GM12878 (cell line): ENCODE data around the gene PIAS1. TPM values are rescaled to one million over a fixed set of nuclear protein-coding genes. Genes with fewer than 3 reads are reported as not detected.
"Not testable (repeated sequence)": the region's sequence is repeated elsewhere in the genome, so short reads cannot be mapped to it uniquely, and the experiment has no call there.

Source experiments
- ATAC-seq: fragments of 200-7000 bp; cut with Tn5 transposase; 3 replicates; pipeline ENCODE4 v1.9.1; 2020; ENCODE audit warnings: mild to moderate bottlenecking, moderate library complexity
- BruUV-seq: library from RNA; stranded (reverse); fragments of 400-500 nt; replicated peaks from 2 replicates; lab custom pipeline; 2021; lab: Mats Ljungman, UMichigan
- CTCF ChIA-PET: fragments of 300-600 bp; sonication (Branson Sonifier 250); formaldehyde crosslinking; extraction: SDS; loops from one replicate; lab custom pipeline; 2021; ENCODE audit warnings: inconsistent platforms; lab: Yijun Ruan, JAX
- POLR2A ChIA-PET: fragments of 350-600 bp; formaldehyde crosslinking; extraction: SDS; loops from one replicate; lab custom pipeline; 2021; ENCODE audit warnings: inconsistent platforms; lab: Charles Lee
- RAD21 ChIA-PET: fragments of 300-600 bp; sonication (Branson Sonifier 250); formaldehyde crosslinking; loops from one replicate; lab custom pipeline; 2023; ENCODE audit warnings: antibody characterized with exemption; ENCODE audit not compliant: unreplicated experiment; lab: Charles Lee
- SMC1A ChIA-PET: fragments of 300-600 bp; sonication (Branson Sonifier 250); formaldehyde crosslinking; loops from one replicate; lab custom pipeline; 2023; ENCODE audit not compliant: unreplicated experiment, uncharacterized antibody; lab: Charles Lee
- DNase-seq: peaks from one replicate; pipeline ENCODE4 v3.0.0-alpha.2; 2011; ENCODE audit warnings: low read depth, low spot score
- FAIRE-seq: peaks from 3 replicates; lab custom pipeline; 2011; peaks lifted over from hg19 to GRCh38; lab: Jason Lieb, UNC
- H2AFZ ChIP-seq: 2 replicates; pipeline ENCODE4 v1.6.0; 2011; ENCODE audit warnings: low read depth, low read length, control low read depth; ENCODE audit not compliant: control insufficient read depth
- H3K27ac ChIP-seq: 2 replicates; pipeline ENCODE4 v1.5.1; 2011; ENCODE audit warnings: control low read depth; ENCODE audit not compliant: control insufficient read depth, insufficient read depth
- H3K27me3 ChIP-seq, 2 experiments: replicated peaks in 1 of 2; 2 replicates each; pipeline versions ENCODE4 v1.6.0 to v1.6.1; 2011; ENCODE audit warnings: low read length in 1 of 2; ENCODE audit not compliant: control insufficient read depth in 2 of 2, insufficient read depth in 2 of 2
- H3K36me3 ChIP-seq, 2 experiments: 2 replicates each; pipeline ENCODE4 v1.5.1; 2011; ENCODE audit warnings: low read length in 1 of 2; ENCODE audit not compliant: control insufficient read depth in 2 of 2, insufficient read depth in 2 of 2
- H3K4me1 ChIP-seq: 2 replicates; pipeline ENCODE4 v1.6.1; 2011; ENCODE audit warnings: mild to moderate bottlenecking, low read length, moderate library complexity, mixed read lengths; ENCODE audit not compliant: control insufficient read depth, insufficient read depth
- H3K4me2 ChIP-seq: 2 replicates; pipeline ENCODE4 v1.6.0; 2011; ENCODE audit warnings: control low read depth; ENCODE audit not compliant: control insufficient read depth, insufficient read depth
- H3K4me3 ChIP-seq: fragments of 200-600 bp; sonication (generic); 2 replicates; pipeline ENCODE4 v1.5.1; 2016
- H3K79me2 ChIP-seq: 2 replicates; pipeline ENCODE4 v1.6.0; 2011; ENCODE audit warnings: low read length; ENCODE audit not compliant: control insufficient read depth, insufficient read depth
- H3K9ac ChIP-seq: 2 replicates; pipeline ENCODE4 v1.8.0; 2011; ENCODE audit warnings: low read length, control low read depth, mixed read lengths; ENCODE audit not compliant: control insufficient read depth, insufficient read depth
- H3K9me3 ChIP-seq: replicated peaks from 3 replicates; pipeline ENCODE4 v1.5.1; 2011; ENCODE audit warnings: mild to moderate bottlenecking, low read length; ENCODE audit not compliant: control insufficient read depth, insufficient read depth
- H4K20me1 ChIP-seq: 2 replicates; pipeline ENCODE4 v1.6.0; 2011; ENCODE audit not compliant: control insufficient read depth, insufficient read depth
- BMI1 ChIP-seq: fragments of 450-650 bp; IDR thresholded peaks from 2 replicates; pipeline ENCODE4 v1.6.1; 2016; ENCODE audit warnings: mild to moderate bottlenecking, moderate library complexity, borderline replicate concordance
- BRCA1 ChIP-seq: IDR thresholded peaks from 2 replicates; pipeline ENCODE4 v1.6.1; 2011; ENCODE audit warnings: low read depth, low read length, improper control_type of control experiment
- CBX5 ChIP-seq: sonication (generic); IDR thresholded peaks from 2 replicates; pipeline ENCODE4 v1.6.1; 2016; ENCODE audit warnings: low read depth, moderate library complexity, mild to moderate bottlenecking, inconsistent platforms
- E4F1 ChIP-seq: fragments of 450-650 bp; IDR thresholded peaks from 2 replicates; pipeline ENCODE4 v1.6.1; 2018; ENCODE audit warnings: borderline replicate concordance, mild to moderate bottlenecking; ENCODE audit not compliant: partially characterized antibody
- EED ChIP-seq: sonication (generic); IDR thresholded peaks from 2 replicates; pipeline ENCODE4 v1.6.1; 2016; ENCODE audit warnings: antibody characterized with exemption, low read depth
- EGR1 ChIP-seq, 2 experiments: IDR thresholded peaks; 1 replicate in 1 of 2; 2 replicates in 1 of 2; pipeline ENCODE4 v1.6.1; 2011 to 2012; ENCODE audit warnings: low read depth in 2 of 2, low read length in 2 of 2, borderline replicate concordance in 1 of 2, mild to moderate bottlenecking in 1 of 2, moderate library complexity in 1 of 2
- HDAC6 ChIP-seq: fragments of 200-600 bp; sonication (generic); IDR thresholded peaks from one replicate; pipeline ENCODE4 v1.8.0; 2017; ENCODE audit warnings: antibody characterized with exemption; ENCODE audit not compliant: unreplicated experiment
- KDM1A ChIP-seq: fragments of 200-600 bp; sonication (generic); IDR thresholded peaks from 2 replicates; pipeline ENCODE4 v1.6.1; 2016; ENCODE audit warnings: borderline replicate concordance
- NFIC ChIP-seq: IDR thresholded peaks from 2 replicates; pipeline ENCODE4 v1.6.1; 2012; ENCODE audit warnings: low read depth, mild to moderate bottlenecking, inconsistent platforms, low read length, moderate library complexity
- NR2F1 ChIP-seq: fragments of 450-650 bp; conservative IDR thresholded peaks from 2 replicates; pipeline ENCODE4 v1.6.1; 2017; ENCODE audit warnings: mild to moderate bottlenecking
- RB1 ChIP-seq: fragments of 450-650 bp; formaldehyde crosslinking; IDR thresholded peaks from 2 replicates; pipeline ENCODE4 v1.6.1; 2017; ENCODE audit warnings: mild to moderate bottlenecking, borderline replicate concordance
- SMAD1 ChIP-seq: fragments of 450-650 bp; IDR thresholded peaks from 2 replicates; pipeline ENCODE4 v1.6.1; 2018; ENCODE audit warnings: mild to moderate bottlenecking, low read depth; ENCODE audit not compliant: partially characterized antibody
- SP1 ChIP-seq: IDR thresholded peaks from one replicate; pipeline ENCODE4 v1.6.1; 2011; ENCODE audit warnings: low read depth, low read length
- ZNF24 ChIP-seq: fragments of 450-650 bp; IDR thresholded peaks from 2 replicates; pipeline ENCODE4 v1.6.1; 2017; ENCODE audit warnings: antibody characterized with exemption, mild to moderate bottlenecking
- ZNF622 ChIP-seq: fragments of 450-650 bp; IDR thresholded peaks from 2 replicates; pipeline ENCODE4 v1.6.1; 2017; ENCODE audit warnings: mild to moderate bottlenecking, inconsistent platforms
- ZZZ3 ChIP-seq: IDR thresholded peaks from 2 replicates; pipeline ENCODE4 v1.6.1; 2011; ENCODE audit warnings: low read depth; ENCODE audit not compliant: control insufficient read depth, insufficient read length
- WGBS: methylation state at CpG from one replicate; pipeline ENCODE4 v1.1.6; 2016; ENCODE audit warnings: low lambda C conversion rate; ENCODE audit not compliant: insufficient replicate concordance, insufficient coverage; ENCODE audit errors: missing lambda C conversion rate; 5-methylcytosine and 5-hydroxymethylcytosine counted together
- in situ Hi-C: fragments of 300-500 bp; cut with MboI; formaldehyde crosslinking; loops from 9 replicates; pipeline ENCODE4 v1.14.3; 2018; ENCODE audit warnings: mixed read lengths
- intact Hi-C: fragments of 100-400 bp; cut with micrococcal nuclease; formaldehyde crosslinking; loops from one replicate; pipeline ENCODE4 v1.14.2; 2022; ENCODE audit not compliant: unreplicated experiment
- polyA plus RNA-seq, 11 experiments: library from polyadenylated mRNA; depleted of rRNA in 4 of 11; unstranded in 6 of 11; stranded (reverse) in 5 of 11; fragments of >200 nt; fragmentation: Nextera tagmentation in 4 of 11; fragmentation: Illumina TruSeq in 1 of 11; extraction: Ambion mirVana in 4 of 11; extraction: Trizol in 1 of 11; gene quantifications; 1 replicate in 1 of 11; 2 replicates in 10 of 11; pipeline versions ENCODE4 v1.2.1 to v1.2.3, GENCODE V29; 2011 to 2016; ENCODE audit warnings: inconsistent platforms in 2 of 11, missing spikeins in 2 of 11, low read depth in 1 of 11
- total RNA-seq, 4 experiments: library from RNA; depleted of rRNA in 3 of 4; stranded (reverse); fragments of >200 nt in 3 of 4; fragmentation: Illumina TruSeq in 1 of 4; extraction: Trizol in 1 of 4; gene quantifications; 2 replicates each; pipeline versions ENCODE4 v1.2.1 to v1.2.3, GENCODE V29; 2013 to 2021

PIAS1 gene
- total and polyA plus RNA-seq, 10 of the 15 experiments (the other 5 are each of a cell fraction or from before 2014, with no cell fraction given): 20.2 to 96.3 (median 37.0) TPM

- Histone ChIP-seq H3K4me2 (no peak overlapping the region), H3K4me1 (peaks cover 17% of the 10 kb centered on the region), H2AFZ (no peak overlapping the region), H3K9ac (no peak overlapping the region), H3K36me3 (peaks cover 5 to 13% of the 10 kb centered on the region in 2 experiments), H4K20me1 (no peaks in the 10 kb centered on the region; the same call in 1 of the 2 replicates), H3K27ac (no peak overlapping the region), H3K27me3 (no peaks in the 10 kb centered on the region), H3K4me3 (no peak overlapping the region), H3K9me3 (no peaks in the 10 kb centered on the region), H3K79me2 (peaks cover 61% of the 10 kb centered on the region)
- no peak for FAIRE-seq
- TF ChIP-seq BMI1 (no peak), HDAC6 (no peak), SMAD1 (no peak), EGR1 (IDR thresholded peaks at IDR 0.05; ENCODE audit: borderline replicate concordance in 1 of 2, low read depth in 2 of 2, low read length in 2 of 2) (no peak), SP1 (no peak), RB1 (no peak), BRCA1 (no peak), E4F1 (no peak), KDM1A (no peak), ZNF24 (no peak), CBX5 (no peak), ZZZ3 (no peak), NFIC (no peak), NR2F1 (no peak), ZNF622 (no peak), EED (no peak)
- RAD21 ChIA-PET: no interaction called here
- no peak for ATAC-seq
- WGBS: 100% methylated on average over 5 of the region's 6 CpGs
- DNase-seq: no peak
- in situ Hi-C loops: no loop called here
- POLR2A ChIA-PET: no interaction called here
- no TSS peak for BruUV-seq
- intact Hi-C loops: no loop called here
- CTCF ChIA-PET: no interaction called here
- SMC1A ChIA-PET: no interaction called here
These were observed 166.9 kb downstream of the PIAS1 start for GRCh38 chr15:68220967-68221366.

GRCh38 chr15:68221530-68222431 lies 167.7 kb downstream of the PIAS1 start:
- H2AFZ ChIP-seq, ATAC-seq, intact Hi-C loops, H3K4me3 ChIP-seq, H3K27ac ChIP-seq, DNase-seq, H3K27me3 ChIP-seq, H3K9me3 ChIP-seq, H3K4me2 ChIP-seq, SMC1A ChIA-PET, CTCF ChIA-PET, in situ Hi-C loops, H3K36me3 ChIP-seq, BruUV-seq, RAD21 ChIA-PET, FAIRE-seq, H4K20me1 ChIP-seq, H3K9ac ChIP-seq: not testable (repeated sequence)
- Histone ChIP-seq H3K4me1 (peaks cover 22% of the 10 kb centered on the region), H3K79me2 (peaks cover 61% of the 10 kb centered on the region)
- POLR2A ChIA-PET: interaction anchor here (0.8 kb wide), 1 partner anchor 33 kb away, joined by 3 read pairs; no protein-coding TSS in a partner anchor
- WGBS: 92% methylated on average over 50 of the region's 55 CpGs
